ENCODE results near the gene PTPRO. TPM values are rescaled to one million over a fixed set of nuclear protein-coding genes. Genes with fewer than 3 reads are reported as not detected.
"Not testable (repeated sequence)": the region's sequence is repeated elsewhere in the genome, so short reads cannot be mapped to it uniquely, and the experiment has no call there.

Gene PTPRO
- total RNA-seq, 1 donor: under 0.01 TPM

DNA sequence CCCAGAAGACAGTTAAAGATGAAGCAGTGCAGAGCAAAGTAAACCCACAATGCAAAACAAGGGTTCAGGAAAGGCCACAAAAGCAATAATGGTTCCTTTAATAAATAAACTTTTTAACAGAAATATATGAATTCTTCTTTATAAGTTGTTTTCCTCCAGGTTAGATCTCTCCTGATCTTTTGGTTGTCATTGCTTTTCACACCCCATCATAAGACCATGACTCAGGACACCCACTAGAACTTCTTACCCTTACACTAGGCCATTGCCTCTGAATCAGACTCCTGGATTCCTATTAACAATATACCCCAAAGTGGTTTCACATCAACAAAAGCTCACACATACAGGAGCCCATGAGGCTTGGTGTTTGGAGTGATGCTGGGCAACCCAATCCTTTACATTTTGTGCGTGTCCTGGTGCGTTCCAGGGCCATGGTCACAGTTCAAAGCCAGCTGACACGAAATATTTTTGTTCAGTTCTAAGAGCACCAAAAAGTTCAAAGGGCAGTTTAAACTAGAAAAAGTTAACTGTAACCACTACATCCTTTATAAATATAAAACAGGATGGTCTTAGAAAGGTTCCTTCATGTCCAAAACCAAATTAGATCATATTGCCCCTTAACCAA, 279.9 kb downstream of the PTPRO start:
- TF ChIP-seq, protein P1, sequence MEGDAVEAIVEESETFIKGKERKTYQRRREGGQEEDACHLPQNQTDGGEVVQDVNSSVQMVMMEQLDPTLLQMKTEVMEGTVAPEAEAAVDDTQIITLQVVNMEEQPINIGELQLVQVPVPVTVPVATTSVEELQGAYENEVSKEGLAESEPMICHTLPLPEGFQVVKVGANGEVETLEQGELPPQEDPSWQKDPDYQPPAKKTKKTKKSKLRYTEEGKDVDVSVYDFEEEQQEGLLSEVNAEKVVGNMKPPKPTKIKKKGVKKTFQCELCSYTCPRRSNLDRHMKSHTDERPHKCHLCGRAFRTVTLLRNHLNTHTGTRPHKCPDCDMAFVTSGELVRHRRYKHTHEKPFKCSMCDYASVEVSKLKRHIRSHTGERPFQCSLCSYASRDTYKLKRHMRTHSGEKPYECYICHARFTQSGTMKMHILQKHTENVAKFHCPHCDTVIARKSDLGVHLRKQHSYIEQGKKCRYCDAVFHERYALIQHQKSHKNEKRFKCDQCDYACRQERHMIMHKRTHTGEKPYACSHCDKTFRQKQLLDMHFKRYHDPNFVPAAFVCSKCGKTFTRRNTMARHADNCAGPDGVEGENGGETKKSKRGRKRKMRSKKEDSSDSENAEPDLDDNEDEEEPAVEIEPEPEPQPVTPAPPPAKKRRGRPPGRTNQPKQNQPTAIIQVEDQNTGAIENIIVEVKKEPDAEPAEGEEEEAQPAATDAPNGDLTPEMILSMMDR (IDR thresholded peaks at IDR 0.05; ENCODE audit: insufficient read depth, low read depth, low read length): no peak
- no peak for DNase-seq (ENCODE audit: low read depth)
- no peak overlapping the region for H3K4me3 ChIP-seq (ENCODE audit: low read depth, low read length)

DNA sequence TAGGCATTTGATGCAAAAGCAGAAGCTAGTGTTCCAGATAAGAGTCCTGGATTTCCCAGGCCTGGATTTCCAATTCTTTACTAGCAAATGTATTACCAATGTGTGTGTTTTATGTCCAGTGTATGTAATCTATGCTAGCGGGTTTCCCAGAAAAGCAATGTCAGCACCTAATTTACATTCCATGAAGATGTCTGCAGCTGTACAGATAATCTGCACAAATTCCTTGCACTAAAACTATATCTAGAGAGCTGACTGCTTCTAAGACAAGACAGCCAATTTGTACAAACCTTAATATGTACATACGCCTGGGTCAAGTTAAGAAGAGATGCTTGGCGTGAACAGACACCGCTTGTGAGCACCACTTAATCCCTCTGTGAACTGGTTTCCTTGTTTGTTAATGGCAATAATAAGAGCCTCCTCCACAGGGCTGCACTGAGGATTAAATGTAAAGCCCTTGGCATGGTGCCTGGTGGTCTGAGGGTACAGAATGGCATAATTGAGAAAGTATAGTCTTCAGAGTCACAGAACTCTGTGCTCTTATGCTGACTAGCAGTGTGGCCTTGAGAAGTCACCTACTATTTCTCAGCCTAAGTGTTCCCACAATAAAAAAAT, 281.3 kb downstream of the PTPRO start:
- peak; percentile 99 for DNase-seq (ENCODE audit: low read depth)

DNA sequence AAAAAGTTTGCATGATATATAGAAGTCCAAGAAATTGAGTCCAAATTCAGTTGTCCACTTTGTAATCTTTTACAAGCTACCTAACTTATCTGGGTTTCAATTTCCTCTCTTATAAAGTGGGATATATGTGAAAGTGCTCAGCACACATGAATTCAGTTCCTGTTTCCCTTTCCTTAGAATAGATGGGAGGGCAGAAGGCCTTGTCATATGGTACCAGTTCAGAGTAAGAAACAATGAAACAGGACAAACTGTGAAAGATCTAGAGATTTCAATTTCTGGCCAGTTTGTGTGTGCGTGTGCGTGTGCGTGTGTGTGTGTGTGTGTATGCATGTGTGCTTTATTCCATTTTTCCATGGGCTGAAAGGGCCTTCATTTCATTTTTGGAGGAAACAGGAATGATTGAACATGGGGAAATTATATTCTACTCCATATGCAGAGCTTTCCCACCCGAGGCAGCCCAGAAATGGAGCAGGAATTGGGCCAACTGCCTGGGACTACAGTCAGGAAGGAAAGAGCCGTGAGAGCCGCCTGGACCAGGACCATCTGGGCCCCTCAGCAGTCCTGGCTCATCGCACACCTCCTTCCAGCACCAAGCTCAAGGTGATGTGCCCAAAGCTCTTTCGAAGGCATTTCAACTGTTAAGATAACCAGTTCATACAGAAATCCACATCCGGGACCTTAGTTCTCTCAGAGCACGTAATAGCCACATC, 283.7 kb downstream of the PTPRO start:
- no peak for DNase-seq (ENCODE audit: low read depth)
- TF ChIP-seq, protein P1 (IDR thresholded peaks at IDR 0.05; ENCODE audit: insufficient read depth, low read depth, low read length): no peak
- no peak overlapping the region for H3K4me3 ChIP-seq (ENCODE audit: low read depth, low read length)

More for the DNA sequence above, 281.3 kb downstream of the PTPRO start:
- TF ChIP-seq, protein P1 (IDR thresholded peaks at IDR 0.05; ENCODE audit: insufficient read depth, low read depth, low read length): no peak
- no peak overlapping the region for H3K4me3 ChIP-seq (ENCODE audit: low read depth, low read length)

DNA sequence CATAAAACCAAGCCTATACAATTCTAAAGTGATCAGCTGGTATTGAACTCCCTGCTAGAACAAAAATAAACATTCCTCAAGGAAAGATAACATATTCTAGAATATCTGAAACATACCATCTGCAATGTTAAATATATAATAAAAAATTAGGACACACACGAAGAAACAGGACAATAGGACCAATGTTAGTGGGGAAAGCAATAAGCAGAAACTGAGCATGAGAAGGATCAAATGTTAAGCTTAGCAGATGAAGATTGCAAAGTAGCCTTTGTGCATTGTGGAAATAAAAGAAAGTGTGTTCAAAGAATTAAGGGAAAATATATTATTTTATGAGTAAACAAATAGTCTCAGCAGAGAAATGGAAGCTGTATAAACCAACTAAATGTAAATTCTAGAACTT, 286.1 kb downstream of the PTPRO start:
- TF ChIP-seq, protein P1 (IDR thresholded peaks at IDR 0.05; ENCODE audit: insufficient read depth, low read depth, low read length): no peak
- H3K4me3 ChIP-seq (ENCODE audit: low read depth, low read length): no peak overlapping the region
- DNase-seq (ENCODE audit: low read depth): no peak

DNA sequence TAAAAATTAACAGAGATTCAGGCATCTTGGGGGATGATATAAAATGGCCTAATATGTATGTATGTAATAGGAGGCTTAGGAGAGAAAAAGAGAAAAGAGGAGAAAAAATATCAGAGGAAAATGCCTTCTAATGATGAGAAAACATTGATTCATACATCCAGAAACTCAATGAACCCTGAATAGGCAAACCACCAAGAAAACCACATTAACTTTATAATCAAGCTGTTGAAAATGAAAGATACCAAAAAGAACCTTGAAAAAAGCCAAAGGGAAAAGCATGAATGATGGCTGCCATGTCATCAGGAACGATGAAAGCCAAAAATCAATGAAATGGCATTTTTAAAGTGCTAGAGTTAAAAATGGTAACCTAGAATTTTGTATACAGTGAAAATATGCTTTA, 286.6 kb downstream of the PTPRO start:
- no peak overlapping the region for H3K4me3 ChIP-seq (ENCODE audit: low read depth, low read length)
- no peak for DNase-seq (ENCODE audit: low read depth)
- TF ChIP-seq, protein P1 (IDR thresholded peaks at IDR 0.05; ENCODE audit: insufficient read depth, low read depth, low read length): no peak

DNA sequence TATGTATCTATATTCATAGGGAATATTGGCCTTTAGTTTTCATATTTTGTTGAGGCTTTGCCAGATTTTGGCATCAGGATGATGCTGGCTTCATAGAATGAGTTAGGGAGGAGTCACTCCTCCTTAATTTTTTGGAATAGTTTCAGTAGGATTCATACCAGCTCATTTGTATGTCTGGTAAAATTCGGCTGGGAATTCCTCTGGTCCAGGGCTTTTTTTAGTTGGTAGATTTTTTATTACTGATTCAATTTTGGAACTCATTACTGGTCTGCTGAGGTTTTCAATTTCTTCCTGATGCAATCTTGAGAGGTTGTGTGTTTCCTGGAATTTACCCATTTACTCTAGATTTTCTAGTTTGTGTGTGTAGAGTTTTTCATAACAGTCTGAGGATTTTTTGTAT, 291.7 kb downstream of the PTPRO start:
- H3K4me3 ChIP-seq (ENCODE audit: low read depth, low read length): no peak overlapping the region
- TF ChIP-seq, protein P1 (IDR thresholded peaks at IDR 0.05; ENCODE audit: insufficient read depth, low read depth, low read length): no peak
- DNase-seq (ENCODE audit: low read depth): no peak

DNA sequence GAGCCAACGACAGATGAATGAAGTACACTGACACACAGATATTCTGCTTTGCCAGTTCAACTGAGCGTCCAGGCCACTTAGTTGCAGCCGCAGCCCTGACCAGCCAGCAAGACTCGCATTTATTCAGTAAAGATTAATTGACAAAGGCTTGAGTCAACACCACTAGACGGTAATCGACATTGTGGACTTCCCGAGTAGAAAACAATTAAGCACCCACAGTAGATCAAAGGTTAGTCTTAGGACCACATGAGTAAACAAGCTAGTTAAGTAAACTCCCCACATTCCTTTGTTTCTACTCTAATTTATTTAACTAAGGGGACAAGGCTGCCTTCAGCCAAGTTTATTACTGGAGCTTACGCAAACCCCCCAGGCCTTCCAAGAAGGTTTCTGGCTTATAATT, 294.2 kb downstream of the PTPRO start:
- H3K4me3 ChIP-seq (ENCODE audit: low read depth, low read length); DNase-seq (ENCODE audit: low read depth): not testable (repeated sequence)

All from fibroblast of villous mesenchyme (primary cell).